Parietal lobe (tissue), 2 donors: ENCODE data around the gene TRMT5. TPM values are rescaled to one million over a fixed set of nuclear protein-coding genes. Genes with fewer than 3 reads are reported as not detected.

Source experiments
- small RNA-seq: library from RNA; depleted of rRNA; stranded (forward); fragments of <200 nt; gene quantifications from one replicate; pipeline ENCODE3, GENCODE V24; 2014; ENCODE audit warnings: low replicate concordance
- total RNA-seq: library from RNA; depleted of rRNA; stranded (reverse); fragments of >200 nt; gene quantifications from one replicate; pipeline ENCODE4 v1.2.3, GENCODE V29; 2014

The TRMT5 gene, protein sequence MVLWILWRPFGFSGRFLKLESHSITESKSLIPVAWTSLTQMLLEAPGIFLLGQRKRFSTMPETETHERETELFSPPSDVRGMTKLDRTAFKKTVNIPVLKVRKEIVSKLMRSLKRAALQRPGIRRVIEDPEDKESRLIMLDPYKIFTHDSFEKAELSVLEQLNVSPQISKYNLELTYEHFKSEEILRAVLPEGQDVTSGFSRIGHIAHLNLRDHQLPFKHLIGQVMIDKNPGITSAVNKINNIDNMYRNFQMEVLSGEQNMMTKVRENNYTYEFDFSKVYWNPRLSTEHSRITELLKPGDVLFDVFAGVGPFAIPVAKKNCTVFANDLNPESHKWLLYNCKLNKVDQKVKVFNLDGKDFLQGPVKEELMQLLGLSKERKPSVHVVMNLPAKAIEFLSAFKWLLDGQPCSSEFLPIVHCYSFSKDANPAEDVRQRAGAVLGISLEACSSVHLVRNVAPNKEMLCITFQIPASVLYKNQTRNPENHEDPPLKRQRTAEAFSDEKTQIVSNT
- total RNA-seq = 21.0 TPM

DNA sequence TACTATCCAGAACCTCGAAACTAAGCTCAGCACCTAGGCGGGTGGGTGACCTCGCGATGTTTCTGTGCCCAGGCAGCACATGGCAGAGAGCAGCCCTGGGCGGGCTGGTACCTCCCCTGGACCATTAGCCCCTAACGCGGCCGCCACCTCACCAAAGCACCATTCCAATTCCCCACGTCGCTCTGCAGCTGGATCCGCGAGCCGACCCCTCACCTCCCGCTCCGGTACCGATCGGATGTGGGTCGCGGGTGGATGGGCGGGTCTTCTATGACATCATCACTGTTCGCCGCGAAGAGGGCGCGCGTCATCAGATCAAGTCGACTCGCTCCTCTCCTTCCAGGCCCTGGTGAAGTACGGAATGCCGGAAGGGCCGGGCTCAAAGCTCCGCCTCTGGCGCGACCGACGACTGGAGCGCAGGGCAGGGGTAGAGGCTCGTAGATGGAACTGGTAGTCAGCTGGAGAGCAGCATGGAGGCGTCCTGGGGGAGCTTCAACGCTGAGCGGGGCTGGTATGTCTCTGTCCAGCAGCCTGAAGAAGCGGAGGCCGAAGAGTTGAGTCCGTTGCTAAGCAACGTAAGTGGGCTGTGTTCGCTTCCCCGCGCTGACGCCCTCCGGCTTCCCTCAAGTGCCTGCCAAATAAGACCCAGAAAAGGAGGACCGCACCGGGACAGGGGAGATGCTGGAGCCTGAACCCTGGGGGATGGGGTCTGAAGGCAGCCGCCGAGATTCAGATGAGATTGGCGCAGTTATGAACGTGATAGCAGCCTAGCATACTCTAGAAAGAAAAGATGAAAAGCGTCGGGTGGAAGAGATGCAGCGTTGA is at the start of gene TRMT5, which contains the start of gene SLC38A6:
Gene TRMT5 (minus strand): TSS at position 269 of the 822 bp plus-strand sequence. CDS start 106 bp downstream, at position 163.
Gene SLC38A6 (plus strand): TSS at position 435 of the 822 bp plus-strand sequence. CDS start 33 bp downstream, at position 468.

Small RNAs within 50 kb of the gene (small RNA-seq; reads per million reads assigned to genes)
- gene RNU6-398P = not detected

Other genes starting within 250 kb of the TRMT5 start
- gene MNAT1, start 246.3 kb downstream of the TRMT5 start, total RNA-seq = 111 TPM
- gene SLC38A6, start 166 bp upstream of the TRMT5 start, total RNA-seq = 111 TPM